ENCODE results near the gene AMBRA1.

AMBRA1 gene

DNA sequence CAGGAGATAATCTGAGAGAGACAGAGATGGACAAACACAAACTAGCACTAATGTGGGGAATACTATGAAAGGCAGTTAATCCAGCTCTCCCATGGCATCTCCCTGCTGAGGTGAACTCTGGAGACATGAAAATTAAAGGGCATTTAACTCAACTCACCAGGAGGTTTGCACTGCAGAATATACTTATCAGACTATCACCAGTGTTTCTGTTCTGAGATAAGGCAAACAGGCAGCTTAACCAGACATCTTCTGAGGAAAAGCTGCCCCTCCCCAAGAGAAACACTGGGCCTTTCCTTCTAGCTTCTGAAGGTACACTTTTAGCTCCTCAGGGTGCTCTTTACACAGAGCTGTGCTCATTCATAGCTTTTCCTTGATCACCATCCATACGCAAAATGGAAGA lies 85.5 kb downstream of the AMBRA1 start:
- no peak for TF ChIP-seq POLR2A (IDR thresholded peaks at IDR 0.05; ENCODE audit: low read depth, low read length)
- FAIRE-seq, result no peak

GRCh38 chr11:46506483-46506791 lies 87.4 kb downstream of the AMBRA1 start:
- FAIRE-seq, result no peak
- no peak for DNase-seq (ENCODE audit: insufficient read length, low spot score)
- TF ChIP-seq POLR2A (IDR thresholded peaks at IDR 0.05; ENCODE audit: low read depth, low read length), result no peak

More for the DNA sequence above, 85.5 kb downstream of the AMBRA1 start:
- DNase-seq (ENCODE audit: insufficient read length, low spot score), result no peak

DNA sequence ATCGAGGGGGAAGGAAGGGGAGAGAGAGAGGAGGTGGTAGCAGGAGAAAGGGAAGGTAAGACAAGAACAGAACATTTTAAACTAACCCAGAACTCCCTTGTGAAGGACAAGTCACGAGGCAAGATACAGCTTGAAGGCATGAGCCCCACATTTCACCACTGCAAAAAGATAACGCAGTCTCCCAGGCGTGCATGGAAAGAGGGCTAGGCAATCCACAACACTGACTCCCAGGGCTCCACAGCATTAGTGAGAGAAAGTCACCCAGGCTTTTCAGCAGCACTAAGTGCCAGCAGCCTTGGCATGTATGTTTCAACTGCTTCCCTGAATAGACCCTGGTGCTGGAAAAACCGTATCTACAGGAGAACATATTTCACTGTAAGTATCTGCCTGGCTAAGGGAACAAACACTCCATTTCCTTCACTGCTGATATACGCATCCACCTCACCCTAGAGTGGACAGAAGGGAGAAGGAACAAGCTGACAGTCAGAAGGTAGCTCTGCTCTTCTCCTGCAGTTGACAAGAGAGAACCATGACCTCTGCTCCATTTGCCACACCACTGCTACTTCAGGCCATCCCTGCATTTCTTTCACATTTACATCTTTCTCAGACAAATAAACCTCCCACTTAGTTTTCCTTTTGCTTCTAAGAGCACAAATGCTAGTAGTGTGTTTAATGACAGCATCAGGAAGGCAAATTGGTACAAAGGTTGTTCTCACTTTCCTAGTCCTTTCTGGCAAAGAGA lies 87.9 kb downstream of the AMBRA1 start:
- TF ChIP-seq POLR2A (IDR thresholded peaks at IDR 0.05; ENCODE audit: low read depth, low read length), result no peak
- DNase-seq (ENCODE audit: insufficient read length, low spot score) (no peak), FAIRE-seq (no peak)

GRCh38 chr11:46504817-46505613 lies 88.8 kb downstream of the AMBRA1 start:
- DNase-seq (ENCODE audit: insufficient read length, low spot score) (no peak), FAIRE-seq (no peak)
- no peak for TF ChIP-seq POLR2A (IDR thresholded peaks at IDR 0.05; ENCODE audit: low read depth, low read length)

- no peak for TF ChIP-seq POLR2A (IDR thresholded peaks at IDR 0.05; ENCODE audit: low read depth, low read length)
- FAIRE-seq (no peak), DNase-seq (ENCODE audit: insufficient read length, low spot score) (no peak)
These were observed 94.0 kb downstream of the AMBRA1 start for GRCh38 chr11:46499821-46500220.

- TF ChIP-seq POLR2A (IDR thresholded peaks at IDR 0.05; ENCODE audit: low read depth, low read length), result no peak
- DNase-seq (ENCODE audit: insufficient read length, low spot score) (no peak), FAIRE-seq (no peak)
These were observed 94.9 kb downstream of the AMBRA1 start for GRCh38 chr11:46498968-46499367.

DNA sequence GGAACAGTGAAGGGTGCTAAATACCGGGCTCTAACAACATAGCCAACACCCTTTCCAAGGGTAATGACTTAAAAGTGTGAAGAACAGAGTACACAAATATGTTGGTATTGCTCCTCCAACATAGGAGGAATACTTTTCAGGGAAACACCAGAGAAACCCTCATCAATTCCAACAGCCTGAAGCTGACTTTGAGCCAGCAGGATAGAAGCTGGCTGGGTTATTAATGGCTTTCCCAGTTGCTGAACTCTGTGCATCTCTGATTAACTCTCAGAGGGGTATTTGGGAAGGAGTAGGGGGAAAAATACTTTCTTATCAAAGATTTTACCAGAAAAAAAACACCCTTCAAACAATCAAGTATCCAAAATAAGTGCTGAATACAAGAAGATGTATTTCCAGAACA lies 95.6 kb downstream of the AMBRA1 start:
- DNase-seq (ENCODE audit: insufficient read length, low spot score), result no peak
- FAIRE-seq, result no peak
- TF ChIP-seq POLR2A (IDR thresholded peaks at IDR 0.05; ENCODE audit: low read depth, low read length), result no peak

DNA sequence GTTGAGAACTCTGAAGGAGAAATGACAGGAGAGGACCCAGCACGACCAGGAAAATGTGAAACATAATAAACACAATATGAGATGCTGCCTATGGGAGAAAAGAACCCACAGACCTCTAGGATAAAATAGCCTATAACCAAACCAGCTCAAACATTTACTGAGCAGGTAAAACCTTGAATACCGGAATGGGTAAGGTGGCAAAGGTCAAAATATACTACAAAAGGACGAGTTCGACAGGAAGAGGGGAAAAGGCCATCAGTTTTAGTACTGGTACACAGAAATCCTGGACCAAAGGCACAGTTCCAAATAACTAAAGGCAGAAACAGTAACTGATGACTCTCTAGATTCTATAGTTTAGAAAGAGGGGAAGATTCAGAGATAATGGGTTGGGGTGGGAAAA lies 96.3 kb downstream of the AMBRA1 start:
- TF ChIP-seq POLR2A (IDR thresholded peaks at IDR 0.05; ENCODE audit: low read depth, low read length), result no peak
- no peak for FAIRE-seq

GRCh38 chr11:46493791-46494190 lies 100.0 kb downstream of the AMBRA1 start:
- no peak for TF ChIP-seq POLR2A (IDR thresholded peaks at IDR 0.05; ENCODE audit: low read depth, low read length)
- no peak for DNase-seq (ENCODE audit: insufficient read length, low spot score)
- FAIRE-seq, result no peak

More for the DNA sequence above, 96.3 kb downstream of the AMBRA1 start:
- no peak for DNase-seq (ENCODE audit: insufficient read length, low spot score)

- FAIRE-seq (no peak), DNase-seq (ENCODE audit: insufficient read length, low spot score) (no peak)
- TF ChIP-seq POLR2A (IDR thresholded peaks at IDR 0.05; ENCODE audit: low read depth, low read length), result no peak
These were observed 101.3 kb downstream of the AMBRA1 start for GRCh38 chr11:46492532-46492931.

DNA sequence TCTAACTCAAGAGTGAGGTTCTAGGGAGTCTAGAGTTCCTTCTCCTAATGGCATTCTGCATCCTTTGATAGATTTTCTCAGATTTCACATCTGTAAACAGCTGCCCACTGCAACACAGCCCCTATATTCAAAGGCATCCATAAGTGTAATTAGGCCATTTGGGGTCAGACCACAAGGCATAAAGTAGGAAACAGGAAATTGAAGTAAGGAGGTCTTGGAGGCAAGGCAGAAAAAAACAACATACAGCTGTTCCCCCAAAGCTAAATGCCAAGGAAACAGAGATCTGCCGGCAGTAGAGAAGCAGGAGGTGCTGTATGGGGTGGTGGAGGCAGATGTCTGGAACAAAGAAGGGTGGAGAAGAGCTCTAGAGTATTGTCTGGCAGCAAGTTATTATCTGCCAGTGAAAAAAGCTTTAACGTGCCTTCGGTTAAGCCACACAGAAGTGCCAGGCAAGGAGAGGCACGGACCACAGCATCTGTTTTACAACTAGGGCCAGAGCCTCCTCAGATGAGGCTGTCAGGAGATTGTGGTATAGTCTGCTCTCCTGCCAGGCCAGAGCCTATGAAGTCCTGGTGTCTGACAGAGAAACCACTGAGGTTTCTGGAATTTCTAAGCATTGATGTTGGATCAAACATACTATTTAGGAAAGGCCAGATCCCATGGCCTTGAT lies 102.0 kb downstream of the AMBRA1 start:
- TF ChIP-seq POLR2A (IDR thresholded peaks at IDR 0.05; ENCODE audit: low read depth, low read length), result no peak
- DNase-seq (ENCODE audit: insufficient read length, low spot score), result no peak
- FAIRE-seq, result no peak

- DNase-seq (ENCODE audit: insufficient read length, low spot score), result no peak
- TF ChIP-seq POLR2A (IDR thresholded peaks at IDR 0.05; ENCODE audit: low read depth, low read length), result no peak
- FAIRE-seq, result peak; percentile 85
These were observed 103.2 kb downstream of the AMBRA1 start for GRCh38 chr11:46490666-46491065.

GRCh38 chr11:46489656-46490560 lies 103.9 kb downstream of the AMBRA1 start:
- DNase-seq (ENCODE audit: insufficient read length, low spot score) (no peak), FAIRE-seq (no peak)
- TF ChIP-seq POLR2A (IDR thresholded peaks at IDR 0.05; ENCODE audit: low read depth, low read length), result no peak

Data from H54 (cell line).